ENCODE measurements around the gene PIK3C2G. TPM values are rescaled to one million over a fixed set of nuclear protein-coding genes. Genes with fewer than 3 reads are reported as not detected.

Gene PIK3C2G
- total and polyA plus RNA-seq, 2 of the 4 experiments (the other 2 are of a cell fraction) = not detected

- Histone ChIP-seq H4K8ac (ENCODE audit: low read depth in 2 of 2, low read length in 2 of 2) (no peak overlapping the region), H3K79me1 (ENCODE audit: low read depth in 1 of 2, low read length in 2 of 2) (no peaks in the 10 kb centered on the region), H2BK5ac (ENCODE audit: low read depth, low read length, poor library complexity, severe bottlenecking) (no peak overlapping the region), H2BK15ac (ENCODE audit: low read depth, low read length) (no peak overlapping the region), H3K36me3 (ENCODE audit: control insufficient read depth, insufficient read depth, low read length) (no peaks in the 10 kb centered on the region), H3K9ac (ENCODE audit: low read depth, low read length) (no peak overlapping the region), H4K5ac (ENCODE audit: low read depth, low read length) (no peak overlapping the region), H4K20me1 (ENCODE audit: insufficient read depth, low read length) (no peaks in the 10 kb centered on the region), H3K4me2 (ENCODE audit: low read depth, low read length) (no peak overlapping the region), H2BK20ac (ENCODE audit: low read depth, low read length) (no peak overlapping the region), H2AK5ac (ENCODE audit: low read depth, low read length) (no peak overlapping the region), H4K91ac (ENCODE audit: insufficient read depth, low read depth, low read length) (no peak overlapping the region), H3K4me1 (ENCODE audit: control insufficient read depth, insufficient read depth, low read length) (no peaks in the 10 kb centered on the region), H3K4ac (ENCODE audit: low read depth, low read length) (no peak overlapping the region), H3K9me3 (ENCODE audit: control insufficient read depth, insufficient read depth, low read length) (peaks cover 4% of the 10 kb centered on the region; the same call in 1 of the 2 replicates), H3K27ac (ENCODE audit: insufficient read depth, low read length) (no peak overlapping the region), H3K9me1 (ENCODE audit: insufficient read depth, low read length) (no peaks in the 10 kb centered on the region), H3K14ac (replicated peaks; ENCODE audit: low read depth, low read length) (no peak overlapping the region), H3K4me3 (ENCODE audit: insufficient read depth, low read depth, low read length) (no peak overlapping the region), H3K18ac (ENCODE audit: low read depth, low read length) (no peak overlapping the region), H2AK9ac (replicated peaks; ENCODE audit: low read depth, low read length, poor library complexity) (no peak overlapping the region), H3K27me3 (ENCODE audit: control insufficient read depth, insufficient read depth, low read length) (no peaks in the 10 kb centered on the region), H3K23ac (ENCODE audit: low read depth, low read length) (no peak overlapping the region), H3K56ac (ENCODE audit: extremely low read depth, insufficient read depth, low read length) (no peak overlapping the region), H2BK120ac (ENCODE audit: low read depth, low read length) (no peak overlapping the region), H2AFZ (replicated peaks; ENCODE audit: low read length, poor library complexity) (no peak overlapping the region)
- ChIA-PET POLR2A (ENCODE audit: unreplicated experiment) (no interaction called here), CTCF (interaction anchor here (0.6 kb wide), 1 partner anchor 366 kb away, joined by 4 read pairs; no protein-coding TSS in a partner anchor)
- dilution Hi-C loops (cut with HindIII; ENCODE audit: low sequenced_read_pairs, unreplicated experiment) = no loop called here
- in situ Hi-C loops (cut with MboI; ENCODE audit: low sequenced_read_pairs) = no loop called here
- TF ChIP-seq FOS (IDR thresholded peaks at IDR 0.05; ENCODE audit: low read depth, low read length) (no peak), CEBPB (IDR thresholded peaks at IDR 0.05; ENCODE audit: low read depth, low read length) (no peak)
- ATAC-seq (ENCODE audit: low read depth) = no peak; the same call in 1 of the 2 replicates
- WGBS, 2 experiments (ENCODE audit: extremely low coverage in 2 of 2, insufficient read length in 1 of 2) = no CpG with 5 or more reads among the region's 1 CpG
- intact Hi-C loops (cut with micrococcal nuclease) = no loop called here
- BruUV-seq (replicated peaks) = no TSS peak
- no peak for DNase-seq
Observed at GRCh38 chr12:18629916-18630315, 368.6 kb downstream of the PIK3C2G start.

Data from IMR-90 (cell line).